Hematopoietic multipotent progenitor cell treated with erythropoietin and hydrocortisone succinate and interleukin-3 and kit ligand, for 17 days (in vitro differentiated cells): ENCODE data around the gene MAGI2.
"Not testable (repeated sequence)": the region's sequence is repeated elsewhere in the genome, so short reads cannot be mapped to it uniquely, and the experiment has no call there.

Source experiments
- DNase-seq: peaks from one replicate; pipeline ENCODE4 v3.0.0-alpha.2; 2015; ENCODE audit warnings: low spot score

MAGI2 gene

DNA sequence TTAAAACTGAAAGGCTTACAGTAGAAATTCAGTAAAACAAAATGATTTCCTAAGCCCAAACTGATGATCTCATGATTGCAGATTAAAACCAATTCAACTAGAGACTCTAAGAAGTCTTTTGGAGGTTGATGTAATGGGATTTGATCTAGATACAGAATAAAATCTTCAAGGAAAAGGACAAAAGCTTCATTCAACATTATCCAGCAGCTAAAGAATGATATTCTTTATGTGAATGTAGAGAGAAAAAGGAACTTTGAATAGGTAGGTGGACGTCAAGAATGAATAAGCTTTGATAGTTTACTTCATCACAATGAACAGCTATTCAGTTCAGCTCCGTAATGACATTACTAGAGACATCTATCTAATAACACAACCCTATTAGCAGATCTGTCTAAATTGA lies 910.5 kb downstream of the MAGI2 start:
- no peak for DNase-seq

DNA sequence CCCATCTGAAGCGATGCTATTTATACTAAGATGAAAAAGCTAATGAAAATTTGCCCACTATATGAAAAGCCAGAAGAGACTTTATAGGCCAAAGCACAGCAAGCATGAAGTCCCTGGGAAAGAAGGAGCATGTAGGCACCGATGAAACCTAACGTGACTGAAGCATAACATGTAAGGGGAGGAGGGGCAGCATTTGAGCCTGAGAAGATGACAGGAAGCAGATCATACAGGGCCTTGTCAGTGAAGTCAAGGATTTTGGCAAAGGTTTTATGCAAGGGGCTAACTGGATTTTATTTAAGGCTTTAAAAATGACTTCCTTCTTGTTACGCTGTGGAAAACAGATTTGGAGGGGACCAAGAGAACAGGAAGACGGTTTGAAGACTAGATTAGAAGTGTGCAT lies 910.9 kb downstream of the MAGI2 start:
- no peak for DNase-seq

DNA sequence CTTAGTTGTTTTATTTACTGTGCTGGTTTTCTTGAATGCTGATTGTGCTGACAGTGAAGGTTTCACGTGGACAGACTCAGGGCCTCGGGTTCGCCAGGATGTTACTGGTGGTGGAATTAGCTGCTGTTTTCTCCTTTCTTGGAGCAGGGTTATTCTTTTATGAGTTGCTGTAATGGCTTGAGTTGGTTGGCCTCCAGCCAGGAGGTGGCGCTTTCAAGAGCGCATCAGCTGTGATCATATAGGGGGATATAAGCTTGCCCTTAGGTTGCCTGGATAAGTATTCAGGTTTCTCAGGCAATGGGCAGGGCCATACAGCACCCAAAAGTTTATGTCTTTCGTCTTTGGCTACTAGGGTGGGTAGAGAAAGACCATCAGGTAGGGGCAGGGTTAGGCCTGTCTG lies 913.6 kb downstream of the MAGI2 start:
- no peak for DNase-seq

DNA sequence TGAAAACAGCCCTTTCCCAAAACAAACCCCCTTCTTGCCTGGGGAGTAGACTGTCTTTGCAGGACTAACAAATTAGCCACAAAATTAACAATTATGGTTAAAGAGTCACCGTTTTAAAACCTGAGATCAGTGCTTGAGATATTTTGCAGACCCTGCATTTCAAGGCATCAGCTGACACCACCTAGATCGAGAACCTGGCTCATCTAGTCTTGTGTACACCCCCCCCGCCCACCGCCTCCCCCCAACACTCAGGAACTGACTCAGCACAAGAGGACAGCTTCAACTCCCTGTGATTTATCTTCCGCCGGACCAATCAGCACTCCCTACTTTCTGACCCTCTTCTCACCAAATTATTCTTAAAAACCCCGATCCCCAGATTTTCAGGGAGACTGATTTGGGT lies 917.8 kb downstream of the MAGI2 start:
- DNase-seq, result no peak

DNA sequence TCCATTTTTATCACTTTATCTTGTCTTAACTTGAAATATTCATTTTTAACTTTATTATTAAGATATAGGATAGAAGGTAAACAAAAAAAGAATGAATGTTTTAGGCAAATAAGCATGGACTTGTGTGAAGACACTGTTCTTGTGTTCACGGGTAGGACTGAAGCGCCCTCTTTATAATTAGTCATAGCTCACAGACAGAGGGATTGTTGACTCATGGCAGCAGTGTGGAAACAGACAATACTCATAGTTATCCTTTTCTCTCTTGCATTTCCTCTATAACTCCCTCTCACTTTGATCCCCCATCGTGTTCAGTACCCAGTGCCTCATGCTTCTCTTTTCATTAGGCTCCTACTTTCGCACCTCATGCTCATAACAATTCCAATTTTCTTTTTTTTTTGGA lies 923.1 kb downstream of the MAGI2 start:
- no peak for DNase-seq

DNA sequence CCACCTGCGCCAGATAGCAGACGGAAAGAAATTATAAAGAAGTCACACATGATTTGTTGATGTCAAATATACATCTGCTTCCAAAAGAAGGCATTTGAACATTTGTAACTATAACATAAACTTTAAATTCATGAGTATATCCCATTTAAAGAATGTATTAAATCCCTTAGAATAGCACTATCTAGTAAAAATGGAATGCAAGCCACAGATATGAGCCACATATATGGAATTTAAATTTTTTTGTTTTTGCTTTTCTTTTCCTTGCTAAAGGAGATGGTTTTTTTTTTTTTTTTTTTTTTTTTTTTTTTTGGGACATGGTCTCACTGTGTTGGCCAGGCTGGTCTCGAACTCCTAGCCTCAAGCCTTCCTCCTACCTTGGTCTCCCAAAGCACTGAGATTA lies 924.1 kb downstream of the MAGI2 start:
- no peak for DNase-seq

DNA sequence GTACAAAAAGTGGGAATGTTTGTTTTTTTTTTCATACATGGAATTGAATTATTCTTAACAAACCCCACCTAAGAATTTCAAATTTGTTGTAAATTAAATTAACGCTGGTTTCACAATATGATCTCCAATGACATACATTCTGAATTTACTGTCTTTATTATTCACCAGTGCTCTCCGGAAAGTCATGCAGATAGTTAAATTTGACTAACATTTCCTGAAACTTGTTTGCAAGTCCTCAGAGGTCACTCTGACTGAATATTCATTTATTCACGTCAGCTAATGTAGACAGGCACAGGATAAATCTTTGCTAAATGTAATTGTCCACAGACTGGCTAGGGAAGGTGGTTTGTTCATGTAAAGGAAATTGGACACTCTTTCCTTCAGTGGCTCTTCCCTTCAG lies 924.5 kb downstream of the MAGI2 start:
- DNase-seq, result no peak

DNA sequence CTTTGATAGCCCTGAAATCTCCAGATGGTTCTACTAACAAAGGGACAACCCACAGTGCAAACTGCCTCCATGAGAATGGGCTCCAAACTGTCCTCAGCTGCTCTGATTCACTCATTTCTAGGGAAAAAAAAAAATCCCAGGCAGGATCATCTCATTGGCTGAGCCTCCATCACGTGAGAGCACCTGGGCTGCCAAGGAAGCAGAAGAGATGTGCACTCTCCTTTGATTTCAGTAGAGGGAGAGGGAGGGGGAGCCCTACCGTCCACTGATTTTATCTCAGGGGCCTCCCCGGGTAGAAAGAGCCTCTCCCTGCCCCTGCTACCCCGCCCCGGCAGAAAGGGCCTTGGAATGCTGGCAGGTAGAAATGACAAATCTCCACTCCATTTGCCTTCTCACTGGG lies 929.5 kb downstream of the MAGI2 start:
- DNase-seq, result no peak

DNA sequence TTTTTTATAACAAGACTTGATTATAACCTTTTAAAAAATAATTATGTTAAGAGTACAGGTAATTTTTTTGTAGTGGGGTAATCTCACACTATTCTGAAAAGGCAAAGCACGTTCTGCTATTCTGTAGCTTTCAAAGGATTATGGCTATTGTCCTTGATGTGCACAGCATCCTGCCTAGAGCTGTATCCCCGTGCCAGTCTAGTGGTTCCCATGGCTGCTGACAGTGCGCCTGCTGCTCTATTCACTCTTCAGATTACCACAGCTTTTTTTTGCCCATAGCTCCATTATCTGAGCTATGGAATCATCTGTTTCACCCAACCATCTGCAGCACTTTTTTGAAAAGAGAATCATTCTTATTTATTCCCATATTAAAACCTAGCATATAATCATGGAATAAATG lies 931.5 kb downstream of the MAGI2 start:
- DNase-seq, result no peak

DNA sequence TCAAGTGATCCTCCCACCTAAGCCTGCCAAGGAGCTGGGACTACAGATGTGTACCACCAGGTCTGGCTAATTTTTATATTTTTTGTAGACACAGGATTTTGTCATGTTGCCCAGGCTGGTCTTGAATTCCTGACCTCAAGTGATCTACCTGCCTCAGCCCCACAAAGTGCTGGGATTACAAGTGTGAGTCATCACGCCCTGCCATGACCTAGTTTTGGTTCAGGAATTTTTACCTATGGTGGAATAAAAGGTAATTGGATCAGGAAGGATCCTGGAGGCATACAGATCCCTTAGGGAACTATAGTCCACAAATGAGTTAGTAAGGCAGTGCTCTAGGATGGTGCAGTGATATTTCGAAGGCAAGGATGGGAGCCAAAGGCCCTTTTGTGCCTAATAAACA lies 937.0 kb downstream of the MAGI2 start:
- no peak for DNase-seq

DNA sequence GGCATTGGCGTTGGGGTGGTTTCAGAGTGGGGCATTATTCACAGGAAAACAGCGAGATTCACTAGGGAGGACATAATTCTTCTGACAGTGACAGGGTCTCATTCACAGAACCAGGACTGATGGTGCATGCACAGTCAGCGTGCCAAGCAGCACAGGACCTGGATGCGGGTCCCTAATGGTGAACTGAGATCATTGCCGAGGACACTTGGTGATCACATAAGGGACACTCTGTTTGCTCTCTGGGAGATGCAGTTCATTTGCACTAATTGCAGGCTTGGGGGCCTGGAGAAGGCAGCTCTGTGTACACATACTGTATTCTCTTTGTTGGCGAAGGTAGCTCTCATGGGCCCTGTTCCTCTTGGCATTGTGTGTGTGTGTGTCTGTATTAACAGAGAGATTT lies 938.8 kb downstream of the MAGI2 start:
- no peak for DNase-seq

DNA sequence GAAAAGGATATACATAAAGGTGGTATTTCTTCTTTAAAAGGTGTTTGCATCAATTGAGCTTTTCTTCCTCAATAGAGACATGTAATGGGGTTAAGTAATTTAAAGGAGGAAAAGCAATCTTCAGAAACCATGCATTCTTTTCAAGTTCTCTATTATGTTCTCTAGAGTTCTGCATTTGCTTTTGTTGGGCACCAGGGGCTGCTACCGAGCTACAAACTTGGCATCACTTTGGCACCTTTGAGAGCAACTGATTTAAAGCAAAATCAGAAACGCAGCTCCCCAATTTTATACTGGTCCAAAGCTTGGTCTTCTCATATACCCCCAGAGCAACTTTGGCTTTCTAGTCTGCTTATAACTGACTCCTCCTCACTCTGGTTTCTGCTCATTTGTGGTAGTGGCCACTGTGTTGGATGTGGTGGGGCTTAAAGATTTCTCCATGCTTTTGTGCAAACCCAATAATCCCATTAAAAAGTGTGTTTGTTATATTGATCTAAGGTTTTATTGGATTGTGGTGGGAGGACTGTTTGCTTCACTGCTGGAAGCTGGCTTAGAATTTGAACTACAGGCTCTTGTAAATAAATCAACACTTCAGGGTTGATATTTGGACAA lies 942.8 kb downstream of the MAGI2 start:
- DNase-seq, result no peak

DNA sequence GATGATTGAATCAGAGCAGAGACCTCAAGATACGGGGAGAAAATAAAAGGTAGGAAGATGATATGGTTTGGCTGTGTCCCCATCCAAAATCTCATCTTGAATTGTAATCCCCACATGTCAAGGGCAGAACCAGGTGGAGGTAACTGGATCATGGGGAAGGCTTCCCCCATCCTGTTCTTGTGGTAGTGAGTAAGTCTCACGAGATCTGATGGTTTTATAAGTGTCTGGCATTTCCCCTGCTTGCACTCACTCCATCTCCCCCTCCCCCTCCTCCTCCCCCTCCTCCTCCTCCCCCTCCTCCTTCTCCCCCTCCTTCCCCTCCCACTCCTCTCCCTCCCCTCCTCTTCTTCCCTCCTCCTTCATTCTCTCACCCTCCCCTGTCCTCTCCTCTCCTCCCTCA lies 950.2 kb downstream of the MAGI2 start:
- not testable (repeated sequence) for DNase-seq

DNA sequence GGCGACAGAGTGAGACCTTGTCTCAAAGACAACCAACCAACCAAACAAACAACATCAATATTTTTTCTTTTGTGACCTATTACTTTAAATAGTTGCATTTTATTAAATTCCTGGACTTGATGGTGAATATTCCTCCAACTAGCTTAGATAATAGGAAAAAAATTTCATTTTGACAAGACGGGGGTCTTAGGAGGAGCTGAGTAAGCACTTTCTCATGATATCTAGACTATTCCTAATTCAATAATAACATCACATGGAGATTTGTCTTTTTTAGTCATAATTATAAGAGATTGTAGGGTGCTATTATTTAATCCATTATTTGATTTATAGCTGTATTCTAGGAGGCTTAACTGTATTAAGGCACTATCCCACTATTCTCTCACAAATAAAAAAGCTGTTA lies 952.4 kb downstream of the MAGI2 start:
- DNase-seq, result no peak

DNA sequence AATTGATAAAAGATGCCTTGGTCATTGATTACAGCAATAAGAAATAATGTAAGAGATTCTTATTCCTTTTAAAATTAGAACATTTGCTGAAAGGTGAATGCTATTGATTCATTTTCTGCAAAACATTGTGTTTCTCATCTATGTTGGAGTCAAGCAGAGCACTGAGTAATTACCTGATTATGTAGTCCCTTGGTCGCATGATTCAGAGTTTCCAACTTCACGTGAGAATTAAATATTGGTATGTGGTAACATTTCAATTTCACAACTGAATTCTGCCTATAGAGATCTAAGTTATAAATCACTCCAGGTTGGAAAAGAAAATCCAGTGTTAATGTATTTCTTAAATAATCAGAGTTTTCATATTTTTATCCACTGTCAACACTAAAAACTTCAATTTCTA lies 953.5 kb downstream of the MAGI2 start:
- no peak for DNase-seq

DNA sequence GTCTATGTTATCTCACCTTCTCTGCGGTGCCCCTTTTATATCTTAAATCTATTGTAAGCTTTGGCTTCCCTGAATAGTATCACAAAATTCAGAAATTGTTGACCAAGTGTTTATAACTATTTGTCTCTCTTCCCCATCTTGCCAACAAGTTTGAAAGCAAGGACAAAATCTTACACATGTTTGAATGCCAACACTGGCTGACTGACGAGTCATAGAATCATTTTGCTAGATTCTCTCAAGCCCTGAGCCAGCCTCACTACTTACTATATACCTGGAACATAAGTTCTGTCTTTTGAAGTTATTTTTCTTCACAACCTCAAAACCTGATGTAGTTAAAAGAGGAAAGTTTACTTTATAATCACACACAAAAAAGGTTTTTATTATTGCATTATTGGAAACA lies 954.2 kb downstream of the MAGI2 start:
- no peak for DNase-seq

DNA sequence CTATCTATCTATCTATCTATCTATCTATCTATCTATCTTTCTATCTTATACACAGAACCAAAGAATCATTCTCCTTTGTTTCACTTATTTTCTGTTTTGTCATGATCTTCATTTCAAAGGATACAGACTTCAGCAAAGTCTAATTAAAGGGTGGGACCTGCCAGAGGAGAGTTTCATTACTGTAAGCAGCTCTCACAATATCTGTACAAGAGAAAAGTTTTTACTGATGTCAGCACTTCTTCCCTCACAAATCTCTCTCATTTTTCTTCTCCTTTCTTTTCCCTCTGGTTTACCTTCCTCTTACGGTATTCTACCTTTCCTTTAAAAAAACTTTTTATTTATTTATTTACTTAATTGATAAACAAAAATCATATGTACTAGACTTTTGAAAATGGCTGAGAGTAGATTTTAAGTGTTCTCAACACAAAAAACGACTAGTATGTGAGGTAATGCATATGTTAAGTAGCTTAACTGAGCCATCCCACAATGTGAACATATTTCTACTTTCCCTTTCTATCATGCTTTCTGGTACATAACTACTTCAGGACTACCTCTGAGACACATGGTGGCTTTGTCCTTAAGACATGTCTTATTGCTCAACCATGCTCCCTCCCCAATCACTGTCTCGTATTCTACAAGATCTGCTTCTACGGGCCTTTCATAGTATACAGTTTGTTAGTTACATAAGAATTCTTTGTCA lies 955.6 kb downstream of the MAGI2 start:
- DNase-seq, result no peak

DNA sequence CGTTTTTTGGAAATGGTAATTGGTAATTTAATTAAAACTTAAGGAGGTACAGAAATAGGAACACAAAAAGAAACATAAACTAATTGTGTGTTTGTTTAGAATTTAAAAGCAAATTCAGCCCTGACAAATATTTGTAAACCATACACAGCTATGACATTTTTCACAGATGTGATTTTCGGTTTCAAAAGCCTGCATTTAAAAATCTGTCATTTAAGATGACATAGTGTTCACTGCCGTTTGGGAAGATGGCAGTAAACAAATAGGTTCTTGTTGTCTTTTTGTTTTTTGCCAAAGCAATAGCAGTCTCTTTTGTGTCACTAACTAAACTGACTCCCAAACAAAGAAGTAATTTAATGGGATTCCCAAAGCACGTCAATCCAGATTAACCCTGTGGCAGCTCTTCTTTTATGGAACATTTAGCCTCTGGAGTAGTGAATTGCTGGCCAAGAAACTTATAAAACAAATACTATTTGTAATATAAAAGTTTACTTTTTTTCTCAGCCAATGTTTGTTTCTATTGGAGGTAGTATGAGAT lies 957.3 kb downstream of the MAGI2 start:
- no peak for DNase-seq

DNA sequence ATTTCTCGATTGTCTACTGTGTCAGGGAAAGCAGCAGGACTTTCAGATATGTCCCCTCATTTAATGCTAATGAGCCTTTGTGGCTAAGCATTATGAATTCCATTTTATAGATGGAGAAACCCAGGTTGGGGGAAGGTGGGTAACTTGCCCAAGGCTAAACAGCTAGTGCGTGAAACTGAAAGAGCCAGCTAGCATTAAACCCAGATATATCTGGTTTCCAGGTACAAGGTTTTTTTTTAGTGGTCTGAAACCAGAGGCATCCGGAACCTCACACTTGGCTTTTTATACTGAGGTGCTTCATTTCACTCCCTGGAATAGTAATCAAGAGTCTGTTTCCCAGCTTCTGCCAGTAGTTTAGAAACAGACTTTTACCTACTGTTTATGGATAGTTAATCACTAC lies 960.1 kb downstream of the MAGI2 start:
- no peak for DNase-seq

DNA sequence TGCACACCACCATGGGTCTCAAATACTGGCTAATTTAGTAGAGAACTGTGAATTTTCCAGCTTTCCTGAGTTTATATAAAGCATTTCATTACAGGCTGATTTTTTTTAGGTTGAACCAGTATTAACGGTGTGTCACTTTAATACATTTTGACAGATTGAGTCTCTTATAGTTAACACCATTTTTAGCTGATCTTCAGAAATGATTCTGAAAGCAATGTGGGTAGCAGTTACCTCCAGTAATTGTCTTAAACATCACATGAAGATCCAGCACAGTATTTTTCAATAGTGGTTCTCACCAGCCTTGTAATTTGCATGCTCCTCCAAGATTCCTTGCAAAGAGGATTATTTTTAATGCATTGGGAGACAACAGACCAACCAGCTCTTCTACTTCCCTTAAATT lies 961.3 kb downstream of the MAGI2 start:
- DNase-seq, result no peak

DNA sequence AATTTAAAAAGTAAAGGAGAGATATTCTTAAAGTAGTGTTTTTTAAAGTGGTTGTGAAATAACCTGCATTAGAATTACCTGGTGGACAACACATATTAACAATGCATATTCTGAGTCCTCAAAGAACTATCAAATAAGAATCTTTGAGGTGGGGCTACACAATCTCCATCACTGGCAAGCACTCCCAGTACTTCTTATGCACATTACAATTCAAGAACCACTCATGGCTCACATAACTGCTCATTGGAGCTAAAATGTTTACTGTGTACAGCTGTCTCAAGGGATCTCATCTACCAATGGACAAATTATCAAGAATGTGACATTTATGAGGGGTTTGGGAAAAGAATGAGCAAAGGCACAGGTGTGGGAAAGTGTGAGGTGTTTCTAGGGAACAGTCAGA lies 962.9 kb downstream of the MAGI2 start:
- DNase-seq, result no peak

DNA sequence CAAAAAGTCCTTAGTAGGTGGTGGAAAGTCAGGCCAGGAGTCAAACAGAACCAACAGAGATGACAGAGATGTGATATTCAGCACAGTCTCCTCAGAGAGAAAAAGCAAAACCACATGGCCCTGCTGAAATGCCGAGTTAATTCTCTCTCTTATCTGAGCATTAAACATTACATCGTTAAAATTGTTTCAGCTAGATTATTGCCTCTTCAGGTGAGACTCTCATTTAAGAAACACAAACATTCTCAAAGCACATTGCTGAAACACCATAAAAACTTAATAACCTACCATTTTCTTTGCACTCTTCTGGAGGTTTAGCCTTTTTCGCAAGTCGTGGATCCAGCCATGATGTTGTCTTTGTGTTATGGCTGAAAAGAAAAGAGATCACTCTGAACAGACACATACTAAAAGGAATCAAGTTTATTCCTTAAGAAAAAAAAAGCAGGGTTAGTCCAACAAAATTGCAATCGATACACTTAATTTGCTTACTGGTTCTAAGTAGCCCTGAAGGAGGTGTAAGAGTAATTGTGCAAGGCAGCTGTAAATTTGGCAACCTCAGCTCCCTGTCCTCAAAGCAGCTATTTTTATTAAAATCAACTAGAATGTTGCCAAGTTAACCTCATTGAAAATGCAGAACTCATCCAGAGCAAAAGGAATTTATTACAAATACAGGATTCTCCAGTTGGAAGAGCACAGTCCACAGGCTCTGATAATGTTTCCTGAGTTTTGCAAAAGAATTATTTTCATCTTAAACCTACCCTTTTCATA lies 963.8 kb downstream of the MAGI2 start:
- no peak for DNase-seq

DNA sequence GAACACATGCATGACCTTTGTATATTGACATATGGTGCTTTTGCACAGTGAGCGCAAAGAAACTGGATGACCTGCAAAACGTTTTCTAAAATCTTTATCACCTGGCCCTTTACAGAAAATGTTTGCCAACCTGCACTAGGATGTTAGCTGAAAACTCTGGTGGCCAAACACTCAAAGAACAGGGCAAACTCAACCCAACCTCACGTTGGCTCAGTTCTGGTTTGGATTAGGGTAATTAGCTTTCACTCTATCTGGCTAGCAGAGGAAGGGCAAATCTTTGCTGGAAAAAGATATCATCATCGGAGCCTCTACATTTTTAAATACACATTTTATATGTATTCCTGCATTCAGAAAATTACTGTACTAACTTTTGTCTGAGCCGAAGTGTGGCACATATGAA lies 966.0 kb downstream of the MAGI2 start:
- no peak for DNase-seq
